ENCODE results near the gene VDAC1.

DNA sequence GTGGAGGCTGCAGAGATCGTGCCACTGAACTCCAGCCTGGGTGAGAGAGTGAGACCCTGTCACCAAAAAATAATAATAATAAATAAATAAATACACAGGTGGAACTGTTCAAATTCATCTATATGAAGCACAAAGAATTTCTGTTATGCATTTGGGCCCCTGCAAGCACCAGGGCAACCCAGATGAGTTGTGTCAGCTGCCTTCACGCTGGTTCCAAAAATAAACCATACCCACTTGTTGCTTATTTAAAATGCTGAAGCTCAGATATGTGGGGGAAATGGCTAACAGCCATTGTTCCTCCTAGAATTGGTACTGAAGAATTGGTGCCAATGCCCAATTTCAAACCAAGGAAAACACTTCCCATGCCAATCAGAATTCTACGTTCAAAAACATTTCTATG lies 25.8 kb downstream of the VDAC1 start:
- TF ChIP-seq, protein P1, sequence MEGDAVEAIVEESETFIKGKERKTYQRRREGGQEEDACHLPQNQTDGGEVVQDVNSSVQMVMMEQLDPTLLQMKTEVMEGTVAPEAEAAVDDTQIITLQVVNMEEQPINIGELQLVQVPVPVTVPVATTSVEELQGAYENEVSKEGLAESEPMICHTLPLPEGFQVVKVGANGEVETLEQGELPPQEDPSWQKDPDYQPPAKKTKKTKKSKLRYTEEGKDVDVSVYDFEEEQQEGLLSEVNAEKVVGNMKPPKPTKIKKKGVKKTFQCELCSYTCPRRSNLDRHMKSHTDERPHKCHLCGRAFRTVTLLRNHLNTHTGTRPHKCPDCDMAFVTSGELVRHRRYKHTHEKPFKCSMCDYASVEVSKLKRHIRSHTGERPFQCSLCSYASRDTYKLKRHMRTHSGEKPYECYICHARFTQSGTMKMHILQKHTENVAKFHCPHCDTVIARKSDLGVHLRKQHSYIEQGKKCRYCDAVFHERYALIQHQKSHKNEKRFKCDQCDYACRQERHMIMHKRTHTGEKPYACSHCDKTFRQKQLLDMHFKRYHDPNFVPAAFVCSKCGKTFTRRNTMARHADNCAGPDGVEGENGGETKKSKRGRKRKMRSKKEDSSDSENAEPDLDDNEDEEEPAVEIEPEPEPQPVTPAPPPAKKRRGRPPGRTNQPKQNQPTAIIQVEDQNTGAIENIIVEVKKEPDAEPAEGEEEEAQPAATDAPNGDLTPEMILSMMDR (IDR thresholded peaks at IDR 0.05; ENCODE audit: borderline replicate concordance, extremely low read depth, low read length, poor library complexity, severe bottlenecking), result no peak
- no peak for TF ChIP-seq EZH2 (IDR thresholded peaks at IDR 0.05; ENCODE audit: borderline replicate concordance, low read depth, low read length, severe bottlenecking)
